ENCODE measurements around the gene MTMR12. TPM values are rescaled to one million over a fixed set of nuclear protein-coding genes. Genes with fewer than 3 reads are reported as not detected.

MTMR12 gene
- total RNA-seq, 1 donor from 2014 or later: 28.0 TPM

DNA sequence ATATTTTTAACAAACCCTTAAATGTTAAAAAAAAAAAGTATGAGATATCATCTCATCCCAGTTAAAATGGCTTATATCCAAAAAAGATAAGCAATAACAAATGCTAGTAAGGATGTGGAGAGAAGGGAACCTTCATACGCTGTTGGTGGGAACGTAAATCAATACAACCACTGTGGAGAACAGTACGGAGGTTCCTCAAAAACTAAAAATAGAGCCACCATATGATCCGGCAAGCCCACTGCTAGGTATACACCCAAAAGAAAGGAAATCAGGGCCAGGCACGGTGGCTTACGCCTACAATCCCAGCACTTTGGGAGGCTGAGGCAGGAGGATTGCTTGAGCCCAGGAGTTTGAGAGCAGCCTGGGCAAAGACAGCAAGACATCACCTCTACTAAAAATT is 3.0 kb downstream of the MTMR12 start:
- DNase-seq (ENCODE audit: low read depth): no peak
- TF ChIP-seq, protein P1, sequence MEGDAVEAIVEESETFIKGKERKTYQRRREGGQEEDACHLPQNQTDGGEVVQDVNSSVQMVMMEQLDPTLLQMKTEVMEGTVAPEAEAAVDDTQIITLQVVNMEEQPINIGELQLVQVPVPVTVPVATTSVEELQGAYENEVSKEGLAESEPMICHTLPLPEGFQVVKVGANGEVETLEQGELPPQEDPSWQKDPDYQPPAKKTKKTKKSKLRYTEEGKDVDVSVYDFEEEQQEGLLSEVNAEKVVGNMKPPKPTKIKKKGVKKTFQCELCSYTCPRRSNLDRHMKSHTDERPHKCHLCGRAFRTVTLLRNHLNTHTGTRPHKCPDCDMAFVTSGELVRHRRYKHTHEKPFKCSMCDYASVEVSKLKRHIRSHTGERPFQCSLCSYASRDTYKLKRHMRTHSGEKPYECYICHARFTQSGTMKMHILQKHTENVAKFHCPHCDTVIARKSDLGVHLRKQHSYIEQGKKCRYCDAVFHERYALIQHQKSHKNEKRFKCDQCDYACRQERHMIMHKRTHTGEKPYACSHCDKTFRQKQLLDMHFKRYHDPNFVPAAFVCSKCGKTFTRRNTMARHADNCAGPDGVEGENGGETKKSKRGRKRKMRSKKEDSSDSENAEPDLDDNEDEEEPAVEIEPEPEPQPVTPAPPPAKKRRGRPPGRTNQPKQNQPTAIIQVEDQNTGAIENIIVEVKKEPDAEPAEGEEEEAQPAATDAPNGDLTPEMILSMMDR (IDR thresholded peaks at IDR 0.05; ENCODE audit: insufficient read depth, low read length, poor library complexity, severe bottlenecking): no peak
- no peak overlapping the region for H3K4me3 ChIP-seq (ENCODE audit: low read depth, low read length)
- no peaks in the 10 kb centered on the region for H3K27me3 ChIP-seq (ENCODE audit: control insufficient read depth, insufficient read depth, low read length)
- H3K36me3 ChIP-seq (ENCODE audit: control insufficient read depth, insufficient read depth, low read length): no peaks in the 10 kb centered on the region

DNA sequence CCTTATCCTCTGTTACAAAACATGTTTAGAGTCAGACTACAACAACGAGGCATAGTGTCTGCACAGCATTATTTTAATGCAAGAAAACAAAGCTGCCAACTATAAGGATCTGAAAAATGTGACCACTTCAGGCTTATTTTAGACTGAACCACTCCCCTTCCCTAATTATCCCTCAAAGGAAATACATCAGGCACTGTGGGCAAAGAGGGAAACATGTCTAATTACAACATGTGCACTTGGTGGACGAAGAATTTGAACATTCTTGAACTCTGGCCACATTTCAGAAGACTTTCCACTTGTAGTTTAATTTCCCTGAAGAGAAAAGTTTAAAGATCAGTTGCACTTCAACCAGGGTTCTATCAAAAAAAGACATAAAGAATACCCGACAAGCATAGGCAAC is 3.8 kb downstream of the MTMR12 start:
- Histone ChIP-seq H3K36me3 (ENCODE audit: control insufficient read depth, insufficient read depth, low read length) (no peaks in the 10 kb centered on the region), H3K4me3 (ENCODE audit: low read depth, low read length) (no peak overlapping the region), H3K27me3 (ENCODE audit: control insufficient read depth, insufficient read depth, low read length) (no peaks in the 10 kb centered on the region)
- TF ChIP-seq, protein P1 (IDR thresholded peaks at IDR 0.05; ENCODE audit: insufficient read depth, low read length, poor library complexity, severe bottlenecking): no peak
- DNase-seq (ENCODE audit: low read depth): no peak

DNA sequence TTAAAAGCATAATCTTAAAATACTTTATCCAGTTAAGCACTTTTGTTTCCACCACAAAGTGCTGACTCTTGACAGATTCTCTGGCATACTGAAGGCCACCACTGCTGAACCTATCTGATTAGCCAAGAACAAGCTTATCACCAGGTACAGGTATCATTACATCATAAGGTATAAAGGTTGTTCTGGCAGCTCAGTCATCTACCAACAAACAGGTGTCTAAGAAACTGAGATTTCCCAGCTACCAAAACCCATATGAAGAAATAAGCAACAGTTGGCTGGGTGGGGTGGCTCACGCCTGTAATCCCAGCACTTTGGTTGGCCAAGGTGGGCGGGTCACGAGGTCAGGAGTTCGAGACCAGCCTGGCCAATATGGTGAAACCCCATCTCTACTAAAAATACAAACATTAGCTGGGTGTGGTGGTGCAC is 5.0 kb downstream of the MTMR12 start:
- no peak for DNase-seq (ENCODE audit: low read depth)
- no peaks in the 10 kb centered on the region for H3K36me3 ChIP-seq (ENCODE audit: control insufficient read depth, insufficient read depth, low read length)
- no peaks in the 10 kb centered on the region for H3K27me3 ChIP-seq (ENCODE audit: control insufficient read depth, insufficient read depth, low read length)
- TF ChIP-seq, protein P1 (IDR thresholded peaks at IDR 0.05; ENCODE audit: insufficient read depth, low read length, poor library complexity, severe bottlenecking): no peak
- H3K4me3 ChIP-seq (ENCODE audit: low read depth, low read length): no peak overlapping the region

DNA sequence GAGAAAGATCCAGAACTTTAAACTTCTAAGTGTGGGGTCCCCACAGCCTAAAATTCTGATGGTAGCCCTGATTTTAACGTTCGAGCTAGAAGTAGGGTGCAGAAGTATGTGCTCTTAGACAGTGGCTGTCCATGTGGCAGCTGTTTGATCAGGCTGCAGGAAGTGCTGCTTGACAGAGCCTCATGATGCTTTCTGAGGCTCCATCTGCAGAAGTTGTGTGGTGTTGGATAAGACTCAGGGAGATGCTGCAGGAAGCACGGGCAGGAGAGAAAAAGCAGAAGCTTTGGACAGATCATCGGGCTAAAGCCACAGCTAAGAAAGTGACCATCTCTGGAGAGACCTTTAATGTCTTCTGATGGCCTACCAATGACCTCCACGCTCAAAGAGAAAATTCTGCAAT is 8.1 kb downstream of the MTMR12 start:
- H3K36me3 ChIP-seq (ENCODE audit: control insufficient read depth, insufficient read depth, low read length): no peaks in the 10 kb centered on the region
- TF ChIP-seq, protein P1 (IDR thresholded peaks at IDR 0.05; ENCODE audit: insufficient read depth, low read length, poor library complexity, severe bottlenecking): no peak
- H3K27me3 ChIP-seq (ENCODE audit: control insufficient read depth, insufficient read depth, low read length): no peaks in the 10 kb centered on the region
- no peak for DNase-seq (ENCODE audit: low read depth)
- H3K4me3 ChIP-seq (ENCODE audit: low read depth, low read length): no peak overlapping the region

DNA sequence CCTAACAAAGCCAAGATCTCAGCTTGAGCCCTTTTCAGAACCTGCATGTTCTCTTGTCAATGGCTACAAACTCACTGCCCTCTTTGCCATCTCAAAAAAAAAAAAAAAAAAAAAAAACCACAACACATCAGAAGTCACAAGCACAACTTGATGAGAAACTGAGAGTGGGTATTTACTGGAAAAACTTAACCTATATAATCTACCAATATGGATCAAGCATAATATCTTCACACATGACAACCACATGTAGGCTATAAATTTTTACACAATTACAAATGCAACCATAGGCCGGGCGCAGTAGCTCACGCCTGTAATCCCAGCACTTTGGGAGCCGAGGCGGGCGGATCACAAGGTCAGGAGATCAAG is 9.0 kb downstream of the MTMR12 start:
- TF ChIP-seq, protein P1 (IDR thresholded peaks at IDR 0.05; ENCODE audit: insufficient read depth, low read length, poor library complexity, severe bottlenecking): no peak
- Histone ChIP-seq H3K4me3 (ENCODE audit: low read depth, low read length) (no peak overlapping the region), H3K27me3 (ENCODE audit: control insufficient read depth, insufficient read depth, low read length) (no peaks in the 10 kb centered on the region), H3K36me3 (ENCODE audit: control insufficient read depth, insufficient read depth, low read length) (no peaks in the 10 kb centered on the region)
- no peak for DNase-seq (ENCODE audit: low read depth)

Data from kidney epithelial cell (primary cell).